ENCODE measurements around the gene FAM120B. TPM values are rescaled to one million over a fixed set of nuclear protein-coding genes. Genes with fewer than 3 reads are reported as not detected.

Gene FAM120B
- total RNA-seq, 3 donors from 2014 or later: 28.8 to 35.0 (median 33.8) TPM

DNA sequence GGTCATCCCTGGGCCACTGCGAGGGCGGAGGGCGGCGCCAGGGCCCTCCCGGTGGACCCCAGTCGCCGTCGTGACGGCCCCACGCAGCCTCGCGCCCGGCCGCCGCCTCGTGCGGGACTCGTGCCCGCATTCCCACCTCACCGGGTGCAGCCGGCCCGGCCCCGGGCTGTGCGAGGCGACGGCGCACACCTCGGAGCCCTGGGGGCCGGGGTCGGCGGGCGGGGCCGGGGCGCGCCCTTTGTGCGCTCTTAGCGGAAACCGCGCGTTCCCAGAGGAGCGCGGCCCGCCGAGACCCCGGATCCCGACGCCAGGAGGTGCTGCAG, 10.2 kb upstream of the FAM120B start:
- peaks cover 8 to 11% of the 10 kb centered on the region in 2 donors for H3K4me1 ChIP-seq
- no peak for DNase-seq (ENCODE audit: low spot score in 2 of 2)
- TF ChIP-seq, protein P1, sequence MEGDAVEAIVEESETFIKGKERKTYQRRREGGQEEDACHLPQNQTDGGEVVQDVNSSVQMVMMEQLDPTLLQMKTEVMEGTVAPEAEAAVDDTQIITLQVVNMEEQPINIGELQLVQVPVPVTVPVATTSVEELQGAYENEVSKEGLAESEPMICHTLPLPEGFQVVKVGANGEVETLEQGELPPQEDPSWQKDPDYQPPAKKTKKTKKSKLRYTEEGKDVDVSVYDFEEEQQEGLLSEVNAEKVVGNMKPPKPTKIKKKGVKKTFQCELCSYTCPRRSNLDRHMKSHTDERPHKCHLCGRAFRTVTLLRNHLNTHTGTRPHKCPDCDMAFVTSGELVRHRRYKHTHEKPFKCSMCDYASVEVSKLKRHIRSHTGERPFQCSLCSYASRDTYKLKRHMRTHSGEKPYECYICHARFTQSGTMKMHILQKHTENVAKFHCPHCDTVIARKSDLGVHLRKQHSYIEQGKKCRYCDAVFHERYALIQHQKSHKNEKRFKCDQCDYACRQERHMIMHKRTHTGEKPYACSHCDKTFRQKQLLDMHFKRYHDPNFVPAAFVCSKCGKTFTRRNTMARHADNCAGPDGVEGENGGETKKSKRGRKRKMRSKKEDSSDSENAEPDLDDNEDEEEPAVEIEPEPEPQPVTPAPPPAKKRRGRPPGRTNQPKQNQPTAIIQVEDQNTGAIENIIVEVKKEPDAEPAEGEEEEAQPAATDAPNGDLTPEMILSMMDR (IDR thresholded peaks at IDR 0.05): no peak
- TF ChIP-seq POLR2AphosphoS5 (IDR thresholded peaks at IDR 0.05): no peak
- no peak for TF ChIP-seq POLR2A (IDR thresholded peaks at IDR 0.05)
- peaks cover 0 to 30% of the 10 kb centered on the region in 2 donors for H3K27me3 ChIP-seq
- no peaks in the 10 kb centered on the region for H3K36me3 ChIP-seq
- peaks cover 0 to 6% of the 10 kb centered on the region in 2 donors for H3K9me3 ChIP-seq
- intact Hi-C loops (cut with DNase I; ENCODE audit: low total_unique reads): no loop called here
- H3K4me3 ChIP-seq: peak overlapping the region; percentile 41 to 78 (median 59)
- no peak overlapping the region for H3K27ac ChIP-seq

DNA sequence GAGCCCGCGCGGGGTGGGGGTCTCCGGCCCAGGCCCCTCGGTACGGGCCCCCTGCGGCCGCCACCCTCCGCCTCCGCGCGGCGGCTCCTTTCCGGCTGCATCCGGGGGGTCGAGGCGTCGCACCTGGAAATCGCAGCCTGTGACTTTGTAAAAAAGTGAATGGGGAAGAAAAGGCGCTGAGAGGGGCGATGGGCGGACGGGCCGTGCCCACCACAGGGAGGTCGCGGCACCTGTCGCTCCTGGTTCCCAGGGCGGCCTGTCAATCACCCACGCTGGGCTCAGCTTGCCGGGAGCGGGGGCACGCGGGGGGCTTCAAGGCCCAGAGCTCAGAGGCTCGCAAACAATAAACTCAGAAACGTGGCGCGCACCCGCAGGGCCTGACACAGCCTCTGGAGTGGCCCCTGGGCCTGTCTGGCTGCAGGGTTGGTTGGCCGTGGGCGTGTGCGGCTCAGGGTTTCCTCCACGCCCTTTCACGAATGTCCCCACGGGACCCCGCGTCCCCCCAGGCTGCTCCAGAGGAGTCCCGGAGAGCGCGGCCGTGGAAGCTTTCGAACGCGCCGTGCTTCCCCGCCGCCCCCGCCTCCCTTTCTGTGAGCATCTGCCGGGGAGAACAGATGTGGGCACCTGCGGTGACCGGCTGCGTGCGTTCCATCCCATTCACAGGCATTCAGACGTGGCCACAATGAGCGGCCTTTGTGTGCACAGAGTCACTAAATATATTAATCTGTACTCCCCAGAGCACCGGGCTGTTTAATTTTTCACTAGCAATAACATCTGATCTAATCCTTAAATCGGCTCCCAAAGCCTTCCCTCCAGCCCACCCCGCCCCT, 9.6 kb upstream of the FAM120B start:
- TF ChIP-seq, protein P1 (IDR thresholded peaks at IDR 0.05): no peak
- TF ChIP-seq POLR2A (IDR thresholded peaks at IDR 0.05) (no peak), POLR2AphosphoS5 (IDR thresholded peaks at IDR 0.05) (no peak)
- DNase-seq (ENCODE audit: low spot score in 2 of 2): no peak
- H3K9me3 ChIP-seq: peaks cover 0 to 6% of the 10 kb centered on the region in 2 donors
- intact Hi-C loops (cut with DNase I; ENCODE audit: low total_unique reads): no loop called here
- peaks cover 8 to 11% of the 10 kb centered on the region in 2 donors for H3K4me1 ChIP-seq
- no peak overlapping the region for H3K27ac ChIP-seq
- no peaks in the 10 kb centered on the region for H3K36me3 ChIP-seq
- peak overlapping the region in 2 of 3 donors; percentile 59 to 78 for H3K4me3 ChIP-seq
- peaks cover 0 to 30% of the 10 kb centered on the region in 2 donors for H3K27me3 ChIP-seq

DNA sequence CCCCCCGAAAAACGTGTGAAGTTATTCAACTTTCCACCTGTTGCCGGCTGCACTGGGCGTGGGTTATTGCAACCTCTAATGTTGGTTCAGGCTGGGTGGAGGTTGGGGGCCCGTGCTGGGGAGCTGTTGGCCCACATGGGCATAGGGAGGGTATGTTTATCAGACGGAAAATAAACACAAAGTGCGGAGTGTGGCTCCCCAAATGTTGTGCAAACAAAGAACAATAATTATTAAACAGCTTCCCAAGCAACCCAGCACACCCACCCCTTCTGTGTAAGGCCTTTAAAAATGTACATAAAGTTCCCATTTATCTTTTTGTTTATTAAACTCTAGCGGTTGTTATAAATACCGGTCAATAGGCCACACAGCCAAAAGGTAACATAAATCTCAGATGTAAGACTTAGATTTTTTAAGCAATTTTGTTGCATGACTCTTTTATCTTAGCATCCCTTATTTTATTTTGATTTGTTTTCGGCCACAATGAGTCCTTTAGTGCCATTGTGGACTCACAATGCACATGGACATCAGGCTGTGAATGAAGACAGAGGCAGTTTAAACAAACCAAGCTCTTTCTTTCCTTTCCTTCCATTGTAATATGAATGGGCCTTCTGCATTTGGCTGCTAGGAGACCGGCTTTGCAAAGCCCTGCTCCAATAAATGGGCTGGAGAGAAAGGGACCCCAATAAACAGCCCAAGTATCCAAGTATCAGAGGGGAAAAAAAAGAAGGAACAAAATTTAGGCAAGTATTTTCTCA, 8.8 kb upstream of the FAM120B start:
- intact Hi-C loops (cut with DNase I; ENCODE audit: low total_unique reads): no loop called here
- TF ChIP-seq, protein P1 (IDR thresholded peaks at IDR 0.05): no peak
- TF ChIP-seq POLR2A (IDR thresholded peaks at IDR 0.05) (no peak), POLR2AphosphoS5 (IDR thresholded peaks at IDR 0.05) (no peak)
- H3K36me3 ChIP-seq: no peaks in the 10 kb centered on the region
- H3K4me3 ChIP-seq: no peak overlapping the region
- no peak for DNase-seq (ENCODE audit: low spot score in 2 of 2)
- H3K4me1 ChIP-seq: peaks cover 6 to 8% of the 10 kb centered on the region in 2 donors
- H3K27ac ChIP-seq: no peak overlapping the region
- peaks cover 0 to 6% of the 10 kb centered on the region in 2 donors for H3K9me3 ChIP-seq
- H3K27me3 ChIP-seq: peaks cover 0 to 30% of the 10 kb centered on the region in 2 donors

DNA sequence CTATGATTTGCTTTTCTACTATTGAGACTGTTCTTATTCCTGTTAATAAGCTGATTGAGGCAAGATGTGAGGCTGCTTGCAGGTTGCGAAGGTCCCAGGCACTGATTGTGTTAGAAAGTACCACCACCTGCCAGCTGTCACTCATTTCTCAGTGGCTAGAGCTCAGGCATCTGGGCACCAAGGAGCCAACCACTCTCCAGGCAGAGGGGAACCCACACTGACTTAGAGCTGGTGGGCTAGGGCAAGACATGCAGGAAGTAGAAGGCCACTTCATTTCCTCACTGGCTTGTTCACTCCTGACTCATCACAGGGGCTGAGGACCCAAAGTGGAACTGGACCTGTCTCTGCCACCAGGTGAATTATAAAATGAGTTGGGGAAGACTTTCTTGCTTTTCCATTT, 7.9 kb upstream of the FAM120B start:
- Histone ChIP-seq H3K36me3 (no peaks in the 10 kb centered on the region), H3K4me3 (no peak overlapping the region), H3K27me3 (peaks cover 0 to 30% of the 10 kb centered on the region in 2 donors), H3K27ac (no peak overlapping the region), H3K4me1 (peaks cover 6 to 8% of the 10 kb centered on the region in 2 donors), H3K9me3 (peaks cover 0 to 6% of the 10 kb centered on the region in 2 donors)
- TF ChIP-seq POLR2A (IDR thresholded peaks at IDR 0.05) (no peak), POLR2AphosphoS5 (IDR thresholded peaks at IDR 0.05) (no peak)
- TF ChIP-seq, protein P1 (IDR thresholded peaks at IDR 0.05): no peak
- DNase-seq (ENCODE audit: low spot score in 2 of 2): no peak
- intact Hi-C loops (cut with DNase I; ENCODE audit: low total_unique reads): no loop called here

DNA sequence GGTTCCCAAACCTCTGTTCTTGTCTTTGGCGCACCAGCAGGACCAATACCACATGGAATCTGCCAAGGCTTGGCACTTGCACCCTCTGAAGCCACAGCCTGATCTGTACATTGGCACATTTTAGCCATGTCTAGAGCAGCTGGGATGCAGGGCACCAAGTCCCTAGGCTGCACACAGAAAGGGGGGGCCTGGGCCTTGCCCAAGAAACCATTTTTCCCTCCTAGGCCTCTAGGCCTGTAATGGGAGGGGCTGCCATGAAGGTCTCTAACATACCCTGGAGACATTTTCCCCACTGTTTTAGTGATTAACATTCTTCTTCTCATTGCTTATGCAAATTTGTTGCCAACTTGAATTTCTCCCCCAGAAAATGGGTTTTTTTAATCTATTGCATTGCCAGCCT, 5.4 kb upstream of the FAM120B start:
- intact Hi-C loops (cut with DNase I; ENCODE audit: low total_unique reads): no loop called here
- Histone ChIP-seq H3K27me3 (peaks cover 0 to 13% of the 10 kb centered on the region in 2 donors), H3K4me3 (no peak overlapping the region), H3K4me1 (peaks cover 5 to 10% of the 10 kb centered on the region in 2 donors), H3K36me3 (no peaks in the 10 kb centered on the region), H3K9me3 (peaks cover 0 to 6% of the 10 kb centered on the region in 2 donors), H3K27ac (no peak overlapping the region)
- DNase-seq (ENCODE audit: low spot score in 2 of 2): no peak
- TF ChIP-seq, protein P1 (IDR thresholded peaks at IDR 0.05): no peak
- no peak for TF ChIP-seq POLR2A (IDR thresholded peaks at IDR 0.05)
- no peak for TF ChIP-seq POLR2AphosphoS5 (IDR thresholded peaks at IDR 0.05)

All from breast epithelium (tissue), 4 donors.